ENCODE results near the gene GPR108. TPM values are rescaled to one million over a fixed set of nuclear protein-coding genes. Genes with fewer than 3 reads are reported as not detected.
A peak's percentile ranks its signal among the peaks of the same experiment; 100 is the strongest.

Gene GPR108
- total RNA-seq, 1 experiment from 2014 or later = 36.4 TPM

GRCh38 chr19:6768236-6768785, 30.9 kb upstream of the GPR108 start:
- H3K4me1 ChIP-seq (ENCODE audit: insufficient read depth, low read length, poor library complexity, severe bottlenecking) = peaks cover 11% of the 10 kb centered on the region
- DNase-seq (ENCODE audit: low spot score) = no peak
- H3K36me3 ChIP-seq (ENCODE audit: insufficient read depth, low read length, poor library complexity, severe bottlenecking) = no peaks in the 10 kb centered on the region
- peak overlapping the region; percentile 49 for H3K27ac ChIP-seq (ENCODE audit: low read depth, low read length, poor library complexity, severe bottlenecking)
- ChIA-PET CTCF (no interaction called here), POLR2A (ENCODE audit: low non-redundant PET) (interaction anchor here (0.6 kb wide), 1 partner anchor 76 kb away, joined by 7 read pairs; no protein-coding TSS in a partner anchor)
- H3K9me3 ChIP-seq (ENCODE audit: low read depth, low read length, poor library complexity, severe bottlenecking) = no peaks in the 10 kb centered on the region
- BruUV-seq (replicated peaks) = no TSS peak
- TF ChIP-seq CTCF (conservative IDR thresholded peaks at IDR 0.05; ENCODE audit: low read depth, low read length) = no peak
- no peak for TF ChIP-seq EZH2 (IDR thresholded peaks at IDR 0.05; ENCODE audit: borderline replicate concordance, low read depth, low read length, poor library complexity, severe bottlenecking)
- H3K4me3 ChIP-seq (ENCODE audit: low read depth, low read length, poor library complexity, severe bottlenecking) = peak overlapping the region; percentile 52
- intact Hi-C loops (cut with micrococcal nuclease; ENCODE audit: unreplicated experiment) = no loop called here
- no peaks in the 10 kb centered on the region for H3K27me3 ChIP-seq (replicated peaks; ENCODE audit: insufficient read depth, low read depth, low read length, poor library complexity)

- Histone ChIP-seq H3K4me3 (ENCODE audit: low read depth, low read length, poor library complexity, severe bottlenecking) (peak within 1 kb of the TSS; percentile 52), H3K27me3 (replicated peaks; ENCODE audit: insufficient read depth, low read depth, low read length, poor library complexity) (no peaks in the 10 kb centered on the region), H3K27ac (ENCODE audit: low read depth, low read length, poor library complexity, severe bottlenecking) (peak within 1 kb of the TSS; percentile 49), H3K36me3 (ENCODE audit: insufficient read depth, low read length, poor library complexity, severe bottlenecking) (no peaks in the 10 kb centered on the region), H3K4me1 (ENCODE audit: insufficient read depth, low read length, poor library complexity, severe bottlenecking) (peaks cover 11% of the 10 kb centered on the region), H3K9me3 (ENCODE audit: low read depth, low read length, poor library complexity, severe bottlenecking) (no peaks in the 10 kb centered on the region)
- CTCF ChIA-PET = no interaction called here
- TF ChIP-seq EZH2 (IDR thresholded peaks at IDR 0.05; ENCODE audit: borderline replicate concordance, low read depth, low read length, poor library complexity, severe bottlenecking) = no peak
- TF ChIP-seq CTCF (conservative IDR thresholded peaks at IDR 0.05; ENCODE audit: low read depth, low read length) = no peak
- BruUV-seq (replicated peaks) = no TSS peak
- intact Hi-C loops (cut with micrococcal nuclease; ENCODE audit: unreplicated experiment) = loop anchor here (1.0 kb wide), 1 partner anchor 14 kb away; no protein-coding TSS in a partner anchor
- DNase-seq (ENCODE audit: low spot score) = peak; percentile 95
- POLR2A ChIA-PET (ENCODE audit: low non-redundant PET) = interaction anchor here (0.6 kb wide), 1 partner anchor 76 kb away, joined by 7 read pairs; no protein-coding TSS in a partner anchor
These were observed 30.2 kb upstream of the GPR108 start, which contains the start of gene SH2D3A for GRCh38 chr19:6767357-6768235. Gene SH2D3A, minus strand, starts transcription at chr19:6767435. Its CDS starts 3,687 bp downstream, at chr19:6763748.

GRCh38 chr19:6767081-6767356, 29.6 kb upstream of the GPR108 start:
- no peak for TF ChIP-seq EZH2 (IDR thresholded peaks at IDR 0.05; ENCODE audit: borderline replicate concordance, low read depth, low read length, poor library complexity, severe bottlenecking)
- no peak for TF ChIP-seq CTCF (conservative IDR thresholded peaks at IDR 0.05; ENCODE audit: low read depth, low read length)
- intact Hi-C loops (cut with micrococcal nuclease; ENCODE audit: unreplicated experiment) = loop anchor here (1.0 kb wide), 1 partner anchor 14 kb away; no protein-coding TSS in a partner anchor
- ChIA-PET POLR2A (ENCODE audit: low non-redundant PET) (no interaction called here), CTCF (no interaction called here)
- BruUV-seq (replicated peaks) = no TSS peak
- Histone ChIP-seq H3K4me1 (ENCODE audit: insufficient read depth, low read length, poor library complexity, severe bottlenecking) (peaks cover 11% of the 10 kb centered on the region), H3K36me3 (ENCODE audit: insufficient read depth, low read length, poor library complexity, severe bottlenecking) (no peaks in the 10 kb centered on the region), H3K4me3 (ENCODE audit: low read depth, low read length, poor library complexity, severe bottlenecking) (peak overlapping the region; percentile 52), H3K9me3 (ENCODE audit: low read depth, low read length, poor library complexity, severe bottlenecking) (no peaks in the 10 kb centered on the region), H3K27me3 (replicated peaks; ENCODE audit: insufficient read depth, low read depth, low read length, poor library complexity) (no peaks in the 10 kb centered on the region), H3K27ac (ENCODE audit: low read depth, low read length, poor library complexity, severe bottlenecking) (no peak overlapping the region)
- no peak for DNase-seq (ENCODE audit: low spot score)
